ENCODE data around the gene PHF20.
"Not testable (repeated sequence)": the region's sequence is repeated elsewhere in the genome, so short reads cannot be mapped to it uniquely, and the experiment has no call there.

Gene PHF20

DNA sequence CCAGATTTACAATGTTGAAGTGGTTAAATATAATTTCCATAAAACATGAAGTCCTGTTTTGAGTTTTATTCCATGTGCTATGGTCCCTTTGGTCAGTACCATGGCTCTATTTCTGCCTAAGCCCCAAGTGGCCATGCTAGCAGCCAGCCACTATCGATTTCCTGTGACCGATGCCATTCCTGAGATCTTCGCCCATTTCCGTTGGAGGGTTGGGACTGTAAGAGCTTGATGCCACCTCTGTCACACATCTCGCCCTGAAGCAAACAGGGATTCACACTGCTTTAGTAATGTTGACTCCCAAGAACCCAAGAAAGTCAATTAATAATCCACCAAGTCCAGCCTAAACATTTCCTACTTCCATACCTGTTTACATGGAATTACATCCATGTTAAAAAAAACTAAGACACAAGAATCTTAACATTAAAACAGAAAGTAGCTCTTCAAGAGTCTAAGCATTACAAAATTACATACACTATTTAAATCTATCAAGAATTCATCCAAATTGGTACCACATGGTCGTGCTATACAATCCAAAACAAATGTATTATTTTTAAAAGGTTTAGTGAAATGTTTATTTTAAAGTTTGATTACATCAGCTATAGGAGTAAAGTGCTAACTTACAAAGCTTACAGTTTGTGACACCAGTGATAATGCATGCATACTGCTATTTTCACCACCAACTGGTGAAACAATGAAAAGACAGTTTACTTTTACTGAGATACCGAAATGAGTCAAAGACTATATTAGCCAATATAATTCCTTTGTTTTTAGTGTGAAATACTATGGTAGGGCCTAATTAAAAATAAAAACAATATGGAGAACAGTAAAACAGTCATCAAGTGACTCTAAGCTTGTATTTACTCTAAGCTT is 32.3 kb upstream of the PHF20 start:
- no peak for DNase-seq (ENCODE audit: low read depth in 2 of 2)

DNA sequence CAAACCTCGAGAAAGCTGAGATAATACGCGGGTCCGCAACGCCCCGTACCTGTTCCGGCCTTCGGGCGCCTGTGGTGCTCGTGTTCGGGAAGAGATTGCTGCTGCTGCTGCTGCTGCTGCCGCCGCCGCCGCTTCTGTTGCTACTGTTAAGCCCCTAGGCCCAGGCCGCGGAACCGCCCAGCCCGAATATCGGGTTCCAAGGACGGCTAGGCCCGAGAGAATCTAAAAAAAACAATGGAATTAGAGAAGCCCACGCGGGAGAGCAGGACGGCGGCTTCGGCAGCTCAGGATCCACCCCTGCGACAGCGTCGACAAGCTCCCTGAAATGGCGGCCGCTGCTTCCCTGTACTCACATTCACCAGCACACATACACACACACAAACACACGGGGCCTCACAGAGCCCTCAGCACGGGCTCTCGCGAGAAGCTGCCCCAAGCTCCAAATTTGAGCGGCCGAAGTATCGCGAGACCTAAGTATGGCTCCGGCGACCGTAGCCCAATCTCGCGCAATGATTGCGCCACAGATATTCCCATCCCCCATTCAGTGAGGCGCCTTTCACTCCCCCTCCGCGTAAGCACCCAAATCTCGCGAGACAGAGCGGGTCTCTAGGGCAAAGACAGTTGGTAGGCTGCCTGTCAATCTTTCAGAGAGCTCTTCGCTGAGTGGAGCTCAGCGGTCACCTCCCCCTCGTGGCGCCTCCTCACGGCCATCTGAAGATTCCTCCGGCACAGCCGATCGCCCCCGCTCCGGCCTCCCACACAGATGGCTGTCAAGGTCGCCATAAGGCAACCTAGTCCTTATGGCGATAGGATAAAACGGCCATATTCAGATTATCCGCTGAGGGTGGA is 29.7 kb upstream of the PHF20 start, which contains the start of gene RBM39:
Gene RBM39, minus strand, starts transcription at position 369 of the 849 bp plus-strand sequence. CDS start 1,386 bp downstream, outside the sequence.
- DNase-seq (ENCODE audit: low read depth in 2 of 2) = peak; percentile 95 to 96

DNA sequence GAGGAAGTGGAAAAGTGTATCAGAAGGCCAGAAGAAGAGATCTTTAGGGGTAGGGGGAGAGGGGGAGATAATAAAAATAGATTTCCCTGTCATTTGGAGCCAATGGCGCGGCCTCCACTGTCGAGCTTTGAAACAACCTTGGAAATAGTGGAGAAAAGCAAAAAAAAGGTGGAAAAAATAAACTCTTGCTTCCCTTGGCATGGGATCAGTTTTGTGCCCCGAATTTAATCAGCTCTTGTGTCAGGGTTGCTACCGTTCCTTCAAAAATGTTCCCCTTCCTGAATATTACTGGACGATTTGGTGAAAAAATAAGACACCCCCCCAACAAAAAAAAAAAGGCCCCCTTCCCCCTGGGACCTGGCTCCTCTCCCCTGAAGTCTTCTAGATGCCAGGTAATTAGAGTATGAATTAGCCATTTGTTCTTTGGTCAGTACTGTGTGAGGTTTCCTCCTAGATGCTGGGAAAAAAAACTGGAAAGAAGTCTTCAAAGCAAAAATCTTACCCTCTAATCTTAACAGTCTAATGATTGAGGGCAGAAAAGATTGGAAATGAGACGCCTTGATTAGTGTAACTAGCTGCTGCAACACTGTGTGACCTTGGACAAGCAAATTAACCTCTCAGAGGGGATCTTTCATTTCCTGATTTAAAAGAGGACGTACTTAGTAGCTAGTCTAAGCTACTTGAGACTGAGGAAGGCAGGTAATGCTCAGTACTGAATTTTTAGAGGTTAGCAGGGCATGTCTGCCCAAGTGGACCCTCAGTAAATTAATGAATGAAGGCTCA is 28.9 kb upstream of the PHF20 start:
- DNase-seq (ENCODE audit: low read depth in 2 of 2) = no peak

DNA sequence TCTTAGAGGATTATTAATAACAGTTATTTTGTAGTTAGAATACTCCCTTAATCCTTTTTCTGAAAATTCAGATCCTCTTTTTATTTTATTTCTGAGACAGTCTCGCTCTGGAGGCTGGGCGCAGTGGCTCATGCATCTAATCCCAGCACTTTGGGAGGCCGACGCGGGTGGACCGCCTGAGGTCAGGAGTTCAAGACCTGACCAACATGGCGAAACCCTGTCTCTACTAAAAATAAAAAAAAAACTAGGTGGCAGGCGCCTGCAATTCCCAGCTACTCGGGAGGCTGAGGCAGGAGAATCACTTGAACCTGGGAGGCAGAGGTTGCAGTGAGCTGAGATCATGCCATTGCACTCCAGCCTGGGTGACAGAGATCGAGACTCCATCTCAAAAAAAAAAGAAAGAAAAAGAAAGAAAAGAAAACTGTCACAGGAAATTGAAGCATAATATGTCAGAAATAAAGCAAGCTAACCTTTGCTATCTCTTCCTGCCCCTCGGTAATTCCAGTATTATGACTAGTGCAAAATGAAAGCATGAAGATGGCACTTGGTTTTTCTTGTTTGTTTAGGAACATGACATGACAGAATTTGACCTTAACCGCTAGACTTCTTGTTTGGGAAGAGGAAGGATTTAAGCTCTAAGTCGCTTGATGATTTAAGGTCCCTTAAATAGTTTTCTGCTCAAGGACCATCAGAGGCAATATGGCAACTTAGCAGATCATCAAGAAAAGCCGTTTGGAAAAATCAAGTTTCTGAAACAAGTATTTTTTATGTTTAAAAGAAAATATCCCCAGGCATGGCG is 27.9 kb upstream of the PHF20 start:
- DNase-seq (ENCODE audit: low read depth in 2 of 2) = no peak

DNA sequence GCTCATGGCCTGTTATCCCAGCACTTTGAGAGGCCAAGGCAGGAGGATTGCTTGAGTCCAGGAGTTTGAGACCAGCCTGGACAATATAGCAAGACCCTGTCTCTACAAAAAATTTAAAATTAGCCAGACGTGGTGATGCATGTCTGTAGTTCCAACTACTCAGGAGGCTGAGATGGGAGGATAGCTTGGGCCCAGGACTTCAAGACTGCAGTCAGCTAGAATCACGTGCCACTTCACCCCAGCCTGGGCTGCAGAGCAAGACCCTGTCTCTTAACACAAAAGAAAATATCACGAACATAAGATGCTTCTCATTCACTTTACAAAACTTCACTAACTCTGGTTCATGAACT is 27.3 kb upstream of the PHF20 start:
- not testable (repeated sequence) for DNase-seq (ENCODE audit: low read depth in 2 of 2)

DNA sequence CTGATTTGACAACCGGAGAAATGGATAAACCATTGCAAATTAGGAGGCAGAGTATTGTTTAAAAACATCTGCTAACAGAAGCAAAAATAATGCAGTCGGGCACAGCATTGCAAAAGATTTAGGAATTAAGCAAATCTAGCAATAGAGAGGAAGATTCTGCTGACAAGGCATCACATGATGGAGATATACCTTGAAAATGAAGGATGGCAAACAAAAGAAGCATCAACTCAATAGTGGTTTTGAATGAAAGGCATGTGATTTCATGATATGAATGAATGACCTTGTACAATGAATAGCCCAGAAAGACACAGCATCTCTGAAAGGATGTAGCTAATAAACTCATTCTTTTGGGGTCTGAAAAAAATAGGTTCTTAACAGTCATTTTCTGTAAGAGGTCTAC is 21.2 kb upstream of the PHF20 start:
- no peak for DNase-seq (ENCODE audit: low read depth in 2 of 2)

DNA sequence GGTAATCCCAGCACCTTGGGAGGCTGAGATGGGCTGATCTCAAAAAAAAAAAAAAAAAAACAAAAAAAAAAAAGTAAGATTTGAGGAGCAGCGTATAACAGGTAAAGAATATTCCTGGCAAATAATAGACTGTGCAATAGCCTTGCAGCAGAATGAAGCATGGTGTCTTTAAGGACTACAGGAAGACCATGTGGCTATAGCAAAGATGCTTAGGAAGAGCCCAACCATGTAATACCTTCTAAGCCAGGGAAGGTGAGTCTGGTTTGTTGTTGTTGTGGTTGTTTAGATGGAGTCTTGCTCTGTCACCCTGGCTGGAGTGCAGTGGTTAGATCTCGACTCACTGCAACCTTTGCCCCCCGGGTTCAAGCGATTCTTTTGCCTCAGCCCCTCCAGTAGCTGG is 15.4 kb upstream of the PHF20 start:
- DNase-seq (ENCODE audit: low read depth in 2 of 2) = no peak

DNA sequence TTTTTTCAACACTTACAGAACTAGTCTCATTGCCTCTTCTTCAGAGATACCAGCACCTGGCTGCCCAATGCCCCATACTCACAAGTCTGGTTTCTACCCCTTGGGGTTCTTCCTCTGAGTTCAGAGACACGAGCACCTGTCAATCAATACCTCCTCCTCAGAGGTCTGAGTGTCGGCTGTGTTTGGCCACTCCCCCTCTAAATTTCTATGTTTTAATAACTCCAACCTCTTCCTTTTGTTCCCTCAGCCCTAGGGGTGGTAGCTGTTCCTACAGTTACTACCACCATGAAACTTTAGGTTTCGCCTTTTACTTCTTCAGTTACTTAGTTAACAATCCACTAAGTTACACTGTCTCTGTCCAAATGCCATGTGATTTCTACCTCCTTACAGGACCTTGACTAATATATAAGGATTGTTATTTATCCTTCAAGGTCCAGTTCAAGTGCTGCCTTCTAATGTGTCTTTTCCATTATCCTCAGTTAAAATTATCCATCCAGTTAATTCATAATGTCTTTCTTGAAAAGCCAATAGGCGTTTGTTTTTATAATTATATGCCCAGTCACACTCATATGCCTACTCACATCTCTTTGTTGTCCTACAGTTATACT is 14.6 kb upstream of the PHF20 start:
- DNase-seq (ENCODE audit: low read depth in 2 of 2) = no peak

DNA sequence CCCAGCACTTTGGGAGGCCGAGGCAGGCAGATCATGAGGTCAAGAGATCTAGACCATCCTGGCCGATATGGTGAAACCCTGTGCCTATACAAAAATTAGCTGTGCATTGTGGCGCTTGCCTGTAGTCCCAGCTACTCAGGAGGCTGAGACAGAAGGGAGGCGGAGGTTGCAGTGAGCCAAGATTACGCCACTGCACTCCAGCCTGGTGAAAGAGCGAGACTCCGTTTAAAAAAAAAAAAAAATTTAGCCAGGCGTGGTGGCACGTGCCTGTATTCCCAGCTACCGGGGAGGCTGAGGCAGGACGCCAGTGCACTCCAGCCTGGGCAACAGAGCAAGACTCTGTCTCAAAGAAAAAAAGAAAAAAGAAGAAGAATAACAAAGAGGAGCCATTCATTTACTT is 10.3 kb upstream of the PHF20 start:
- DNase-seq (ENCODE audit: low read depth in 2 of 2) = not testable (repeated sequence)

DNA sequence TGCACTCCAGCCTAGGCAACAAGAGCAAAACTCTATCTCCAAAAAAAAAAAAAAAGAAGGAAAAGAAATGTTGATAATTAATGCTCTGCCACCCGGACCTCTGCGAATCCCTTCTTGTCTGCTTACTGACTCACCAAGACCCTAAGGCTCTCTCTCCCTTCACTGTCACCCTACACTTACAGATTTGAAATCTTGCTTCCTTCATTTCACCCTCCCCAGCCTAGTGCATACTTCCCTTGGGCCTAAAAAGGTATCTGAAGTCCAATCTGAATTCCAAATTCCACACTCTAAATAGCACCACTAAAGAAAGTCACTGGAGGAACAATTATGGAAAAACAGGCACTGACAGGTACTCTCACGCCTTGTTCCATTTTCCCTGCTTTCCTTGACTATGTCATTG is 9.4 kb upstream of the PHF20 start:
- DNase-seq (ENCODE audit: low read depth in 2 of 2) = no peak

DNA sequence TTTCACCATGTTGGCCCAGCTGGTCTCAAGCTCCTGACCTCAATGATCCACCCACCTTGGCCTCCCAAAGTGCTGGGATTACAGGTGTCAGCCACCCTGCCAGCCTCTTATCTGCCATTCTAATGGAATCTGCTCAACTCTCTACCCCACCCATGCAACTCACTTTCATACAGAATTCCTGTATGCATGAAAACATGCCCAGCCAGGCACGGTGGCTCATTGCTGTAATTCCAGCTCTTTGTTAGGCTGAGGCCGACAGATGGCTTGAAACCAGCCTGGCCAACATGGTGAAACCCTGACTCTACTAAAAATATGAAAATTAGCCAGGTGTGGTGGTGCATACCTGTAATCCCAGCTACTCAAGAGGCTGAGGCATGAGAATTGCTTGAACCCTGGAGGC is 6.9 kb upstream of the PHF20 start:
- DNase-seq (ENCODE audit: low read depth in 2 of 2) = not testable (repeated sequence)

DNA sequence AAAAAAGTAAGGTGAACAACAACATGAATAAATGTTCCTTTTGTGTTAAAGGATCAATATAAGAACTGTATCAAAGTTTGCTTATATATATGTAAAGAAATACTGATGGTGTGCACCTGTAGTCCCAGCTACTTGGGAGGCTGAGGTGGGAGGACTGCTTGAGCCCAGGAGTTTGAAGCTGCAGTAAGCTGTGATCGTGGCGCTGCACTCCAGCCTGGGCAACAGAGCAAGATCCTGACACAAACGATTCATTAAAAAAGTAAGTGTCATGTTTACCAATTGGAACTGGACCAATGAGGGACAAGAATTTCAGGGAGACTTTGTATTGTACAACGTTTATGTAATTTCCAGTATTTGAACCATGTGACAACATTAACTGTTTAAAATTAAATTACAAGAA is 5.0 kb upstream of the PHF20 start:
- no peak for DNase-seq (ENCODE audit: low read depth in 2 of 2)

DNA sequence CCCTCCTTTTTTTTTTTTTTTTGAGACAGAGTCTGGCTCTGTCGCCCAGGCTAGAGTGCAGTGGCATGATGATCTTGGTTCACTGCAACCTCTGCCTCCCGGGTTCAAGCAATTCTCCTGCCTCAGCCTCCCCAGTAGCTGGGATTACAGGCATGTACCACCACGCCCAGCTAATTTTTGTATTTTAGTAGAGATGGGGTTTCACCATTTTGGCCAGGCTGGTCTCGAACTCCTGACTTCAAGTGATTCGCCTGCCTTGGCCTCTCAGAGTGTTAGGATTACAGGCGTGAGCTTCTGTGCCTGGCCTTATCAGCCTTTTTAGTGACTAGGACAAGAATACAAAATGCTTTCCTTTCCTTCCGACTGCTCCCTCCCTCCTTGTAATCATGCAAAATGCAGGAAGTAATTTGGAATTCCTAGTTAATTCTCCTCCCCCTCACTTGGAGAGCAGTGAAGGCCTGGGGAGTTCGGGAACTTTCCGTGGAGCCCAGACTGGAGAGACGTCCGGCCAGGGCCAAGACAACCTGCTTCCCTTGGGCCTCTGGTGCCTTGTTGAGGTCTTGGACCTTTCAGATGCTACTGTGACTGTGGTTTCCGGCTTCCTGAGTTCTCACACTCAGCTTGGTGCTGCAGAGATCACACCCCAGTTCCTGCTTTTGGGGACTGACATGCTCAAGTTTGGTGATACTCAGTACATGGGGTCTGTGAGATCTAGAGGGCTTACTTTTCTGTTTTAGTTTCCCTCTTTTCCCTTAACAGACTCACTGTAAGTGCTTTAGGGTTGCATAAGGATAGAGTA is 3.9 kb upstream of the PHF20 start:
- peak; percentile 47 to 51 for DNase-seq (ENCODE audit: low read depth in 2 of 2)

DNA sequence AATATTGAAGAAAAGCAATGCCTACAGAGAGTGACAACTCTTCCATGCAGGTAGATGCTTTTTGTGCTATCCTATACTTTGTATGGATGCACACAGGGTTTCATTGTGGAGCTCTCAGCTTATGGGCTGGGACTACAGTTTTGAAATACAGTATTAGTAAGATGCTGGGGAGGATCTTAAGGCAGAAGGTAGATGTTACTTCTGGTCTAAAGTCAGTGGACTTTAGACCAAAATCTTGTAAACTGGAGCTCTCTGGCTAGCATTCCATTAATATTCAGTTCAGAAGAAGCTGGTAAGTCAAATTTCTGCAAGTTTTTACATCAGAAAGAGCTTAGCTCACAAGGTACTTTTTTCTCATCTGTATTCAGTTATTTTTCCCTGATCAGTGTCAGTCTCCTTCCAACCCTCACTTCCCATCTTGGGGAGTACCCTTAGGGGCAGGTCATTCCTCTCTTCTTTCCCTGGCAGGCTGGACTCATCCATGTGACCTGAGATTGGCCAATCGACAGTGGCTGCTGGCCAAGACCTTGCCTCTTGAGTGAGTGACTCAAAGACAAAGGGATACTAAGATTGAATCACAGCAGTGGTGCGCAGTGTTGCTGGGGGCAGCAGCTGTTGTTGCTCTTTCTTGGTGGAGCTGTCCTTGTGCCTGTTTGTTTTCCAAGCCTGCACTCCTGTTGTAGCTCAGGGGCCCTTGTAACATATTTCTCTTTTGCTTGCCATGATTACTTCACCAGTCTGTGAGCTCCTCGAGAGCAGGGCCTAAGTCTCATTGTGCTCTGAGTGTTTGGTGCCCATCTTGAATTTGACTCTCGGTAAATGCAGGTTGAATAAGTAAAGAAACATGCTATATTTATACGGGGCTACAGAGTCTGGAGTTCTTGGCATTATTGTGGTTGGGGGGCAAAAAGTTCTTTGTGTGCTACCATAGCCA is 2.8 kb upstream of the PHF20 start:
- DNase-seq (ENCODE audit: low read depth in 2 of 2) = no peak

DNA sequence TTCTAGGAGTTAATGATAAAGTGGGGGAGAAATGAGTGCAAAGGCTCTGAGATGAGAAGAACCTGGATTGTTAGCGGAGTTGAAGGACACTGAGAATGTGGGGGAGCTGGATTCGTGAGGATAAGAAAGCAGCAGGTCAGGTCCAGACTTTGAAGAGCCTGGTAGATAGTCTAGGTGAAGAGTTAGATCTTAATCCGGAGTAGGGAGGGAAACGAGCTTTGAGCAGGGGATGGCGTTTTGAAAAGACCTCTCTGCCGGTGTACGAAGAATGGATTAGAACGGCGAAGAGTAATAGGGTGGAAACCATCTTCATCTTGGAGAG is 487 bp upstream of the PHF20 start:
- no peak for DNase-seq (ENCODE audit: low read depth in 2 of 2)

DNA sequence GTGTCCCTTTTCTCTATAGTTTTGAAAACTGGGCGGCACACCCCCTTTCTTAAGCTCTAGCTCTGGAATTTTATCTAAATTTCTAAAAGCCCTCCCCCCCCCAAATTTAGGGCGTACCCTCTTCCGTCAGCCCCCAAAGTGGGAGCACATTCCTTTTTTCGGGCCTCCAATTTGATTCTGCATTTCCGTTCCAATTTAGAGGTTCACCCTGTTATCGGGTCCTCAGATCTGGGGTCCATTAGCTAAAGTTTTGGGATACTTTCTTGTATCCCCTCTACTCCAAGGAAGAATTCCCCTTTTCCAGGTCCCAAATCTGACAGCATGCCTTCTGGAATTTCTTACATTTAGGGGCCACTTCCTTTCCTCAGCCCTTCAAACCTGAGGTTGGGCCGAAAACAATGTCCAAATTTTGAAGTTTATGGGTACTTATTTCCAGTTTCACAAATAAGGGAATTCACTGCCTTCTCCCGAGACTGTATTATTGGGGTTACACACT is 796 bp downstream of the PHF20 start:
- DNase-seq (ENCODE audit: low read depth in 2 of 2) = no peak

DNA sequence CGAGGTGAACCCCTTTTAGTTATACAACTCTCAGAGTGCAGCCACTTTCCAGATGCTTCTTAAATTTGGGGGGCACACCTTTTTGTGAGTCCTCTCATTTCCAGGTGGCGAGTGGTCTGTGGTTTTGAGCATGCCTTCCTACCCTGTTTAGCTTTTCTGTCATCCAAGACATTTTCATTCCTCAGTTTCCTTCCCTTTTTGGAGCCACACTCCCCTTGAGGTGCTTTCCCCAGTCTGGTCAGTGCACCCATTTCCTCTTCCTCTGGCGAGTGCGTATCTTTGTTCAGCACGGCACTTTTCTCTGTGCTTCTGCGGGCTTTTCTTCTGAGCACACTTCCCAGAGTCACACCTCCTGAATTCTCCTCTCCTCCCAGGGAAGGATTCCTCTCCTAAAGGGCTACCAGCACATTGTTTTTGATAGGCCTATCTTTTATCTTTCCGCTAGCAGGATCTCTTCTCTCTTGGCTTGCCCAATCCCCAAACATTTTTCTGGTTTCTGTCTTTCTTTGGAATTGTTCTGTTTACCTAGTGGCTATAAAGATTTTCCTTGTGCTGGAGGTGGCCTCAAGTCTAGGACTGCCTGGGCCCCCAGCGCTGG is 1.4 kb downstream of the PHF20 start:
- no peak for DNase-seq (ENCODE audit: low read depth in 2 of 2)

DNA sequence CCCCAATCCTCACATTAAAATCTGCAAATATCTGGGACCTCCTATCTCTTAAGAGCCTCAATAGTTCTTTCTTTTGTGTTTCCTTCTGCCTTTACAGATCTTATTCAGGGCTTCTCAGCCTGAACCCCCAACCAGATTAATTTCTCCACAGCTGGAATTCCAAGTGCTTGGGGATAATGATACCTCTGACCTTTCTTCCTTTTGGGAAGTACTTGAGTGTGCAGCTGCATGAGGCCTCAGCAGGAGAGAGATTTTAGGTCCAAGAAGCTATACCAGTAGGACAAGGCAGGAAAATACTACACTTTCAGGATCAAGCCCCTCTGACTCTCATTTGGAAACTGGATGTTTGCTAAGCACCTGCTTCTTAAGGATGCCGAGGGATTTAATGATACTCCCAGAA is 2.6 kb downstream of the PHF20 start:
- DNase-seq (ENCODE audit: low read depth in 2 of 2) = no peak

All from stimulated activated CD8-positive, alpha-beta memory T cell treated with anti-CD3 and anti-CD28 coated beads, Interleukin-7, amount 100 ng/mL, for 1 hour (primary cell).